ENCODE data around the gene TMEM61. TPM values are rescaled to one million over a fixed set of nuclear protein-coding genes. Genes with fewer than 3 reads are reported as not detected.
"Not testable (repeated sequence)": the region's sequence is repeated elsewhere in the genome, so short reads cannot be mapped to it uniquely, and the experiment has no call there.

TMEM61 gene
- total RNA-seq, 6 donors from 2014 or later, result 2.3 to 8.1 (median 2.9) TPM; not detected in 1

- DNase-seq (no peak), ATAC-seq (ENCODE audit: low FRiP score in 2 of 2) (no peak)
- no peak overlapping the region for H3K27ac ChIP-seq
- H3K36me3 ChIP-seq, result no peaks in the 10 kb centered on the region
- H3K9me3 ChIP-seq, result no peaks in the 10 kb centered on the region
- TF ChIP-seq POLR2A (IDR thresholded peaks at IDR 0.05), result no peak
- no peak for TF ChIP-seq POLR2AphosphoS5 (IDR thresholded peaks at IDR 0.05)
- no peak for TF ChIP-seq CTCF (IDR thresholded peaks at IDR 0.05)
- no peak for TF ChIP-seq EP300 (IDR thresholded peaks at IDR 0.05)
- 62 to 70% methylated on average over 12 of the region's 12 CpGs for WGBS, 2 donors
- H3K4me1 ChIP-seq, result no peaks in the 10 kb centered on the region
- H3K4me3 ChIP-seq, result no peak overlapping the region
- H3K27me3 ChIP-seq, result no peaks in the 10 kb centered on the region
Measured at GRCh38 chr1:55015731-55016620, 35.5 kb downstream of the TMEM61 start.

GRCh38 chr1:55018395-55018794 lies 38.0 kb downstream of the TMEM61 start:
- H3K27ac ChIP-seq, result no peak overlapping the region
- no peak overlapping the region for H3K4me3 ChIP-seq
- peaks cover 0 to 10% (median 2%) of the 10 kb centered on the region in 4 donors for H3K4me1 ChIP-seq
- DNase-seq, result peak in 1 of 2 donors; percentile 66
- no peaks in the 10 kb centered on the region for H3K36me3 ChIP-seq
- 81 to 85% methylated on average over 9 of the region's 9 CpGs for WGBS, 2 donors
- H3K27me3 ChIP-seq, result no peaks in the 10 kb centered on the region
- no peak for ATAC-seq (ENCODE audit: low FRiP score in 2 of 2)
- TF ChIP-seq POLR2AphosphoS5 (IDR thresholded peaks at IDR 0.05), result no peak
- TF ChIP-seq POLR2A (IDR thresholded peaks at IDR 0.05), result no peak
- no peak for TF ChIP-seq EP300 (IDR thresholded peaks at IDR 0.05)
- H3K9me3 ChIP-seq, result no peaks in the 10 kb centered on the region

- peak; percentile 87 to 94 for DNase-seq
- no peak for TF ChIP-seq EP300 (IDR thresholded peaks at IDR 0.05)
- no peak for TF ChIP-seq POLR2AphosphoS5 (IDR thresholded peaks at IDR 0.05)
- TF ChIP-seq CTCF (IDR thresholded peaks at IDR 0.05), result peak; percentile 67 to 94 (median 88)
- no peak for TF ChIP-seq POLR2A (IDR thresholded peaks at IDR 0.05)
- no peaks in the 10 kb centered on the region for H3K9me3 ChIP-seq
- H3K27ac ChIP-seq, result peak overlapping the region in 1 of 4 donors; percentile 69
- 43 to 48% methylated on average over 14 to 15 of the region's 15 CpGs for WGBS, 2 donors
- H3K27me3 ChIP-seq, result no peaks in the 10 kb centered on the region
- ATAC-seq (ENCODE audit: low FRiP score in 2 of 2), result peak; percentile 96 to 100
- peaks cover 0 to 10% (median 2%) of the 10 kb centered on the region in 4 donors for H3K4me1 ChIP-seq
- H3K4me3 ChIP-seq, result no peak overlapping the region
- H3K36me3 ChIP-seq, result no peaks in the 10 kb centered on the region
Measured at GRCh38 chr1:55021942-55022546, 41.6 kb downstream of the TMEM61 start.

- 71 to 78% methylated on average over 9 to 10 of the region's 10 CpGs for WGBS, 2 donors
- H3K36me3 ChIP-seq; H3K4me1 ChIP-seq; H3K27me3 ChIP-seq; ATAC-seq (ENCODE audit: low FRiP score in 2 of 2); H3K4me3 ChIP-seq; DNase-seq; H3K27ac ChIP-seq; H3K9me3 ChIP-seq: not testable (repeated sequence)
Measured at GRCh38 chr1:55024163-55024562, 43.7 kb downstream of the TMEM61 start.

- ATAC-seq (ENCODE audit: low FRiP score in 2 of 2); DNase-seq; H3K36me3 ChIP-seq; H3K27ac ChIP-seq; H3K9me3 ChIP-seq; H3K4me3 ChIP-seq; H3K27me3 ChIP-seq; H3K4me1 ChIP-seq: not testable (repeated sequence)
- WGBS, 2 donors, result 65 to 85% methylated on average over 3 of the region's 3 CpGs
Measured at GRCh38 chr1:55026682-55027081, 46.3 kb downstream of the TMEM61 start.

GRCh38 chr1:55031098-55031497 lies 50.7 kb downstream of the TMEM61 start:
- H3K4me3 ChIP-seq; ATAC-seq (ENCODE audit: low FRiP score in 2 of 2): not testable (repeated sequence)
- WGBS, 2 donors, result 97% methylated on average over 5 of the region's 5 CpGs

More at GRCh38 chr1:55031098-55031497, 50.7 kb downstream of the TMEM61 start:
- H3K27me3 ChIP-seq, DNase-seq, H3K36me3 ChIP-seq, H3K27ac ChIP-seq, H3K9me3 ChIP-seq, H3K4me1 ChIP-seq: not testable (repeated sequence)

Data from upper lobe of left lung (tissue), 6 donors.